Right ventricle myocardium superior (tissue), 1 donor: ENCODE measurements around the gene PRKACA. TPM values are rescaled to one million over a fixed set of nuclear protein-coding genes. Genes with fewer than 3 reads are reported as not detected.
"Not testable (repeated sequence)": the region's sequence is repeated elsewhere in the genome, so short reads cannot be mapped to it uniquely, and the experiment has no call there.

ENCODE experiments used
- ATAC-seq: fragments of 200-7000 bp; cut with Tn5 transposase; one replicate; pipeline ENCODE4 v1.9.1; 2020; ENCODE audit warnings: mild to moderate bottlenecking; ENCODE audit not compliant: poor library complexity
- DNase-seq: peaks from one replicate; pipeline ENCODE4 v3.0.0-alpha.2; 2020
- intact Hi-C: fragments of 100-400 bp; cut with DNase I; formaldehyde crosslinking; loops from one replicate; pipeline ENCODE4 v1.11.2; 2022
- total RNA-seq: library from RNA; stranded (reverse); fragmentation: NEBNext Ultra II Directional; extraction: Animal tissue kit (Norgen Biotek cat#: 25700); gene quantifications from one replicate; pipeline ENCODE4 v1.2.1, GENCODE V29; 2021
- donor health status: DM: no; HTN: yes; CAD: no; lungs with severe emphysema.

The PRKACA gene
- total RNA-seq, 1 donor from 2014 or later, result 460 TPM

- DNase-seq (peak; percentile 92), ATAC-seq (peak; percentile 73)
- intact Hi-C loops, result loop anchor here (5.0 kb wide), 1 partner anchor 198 kb away; no protein-coding TSS in a partner anchor
Measured at GRCh38 chr19:14149509-14149994, 32.0 kb upstream of the PRKACA start.

DNA sequence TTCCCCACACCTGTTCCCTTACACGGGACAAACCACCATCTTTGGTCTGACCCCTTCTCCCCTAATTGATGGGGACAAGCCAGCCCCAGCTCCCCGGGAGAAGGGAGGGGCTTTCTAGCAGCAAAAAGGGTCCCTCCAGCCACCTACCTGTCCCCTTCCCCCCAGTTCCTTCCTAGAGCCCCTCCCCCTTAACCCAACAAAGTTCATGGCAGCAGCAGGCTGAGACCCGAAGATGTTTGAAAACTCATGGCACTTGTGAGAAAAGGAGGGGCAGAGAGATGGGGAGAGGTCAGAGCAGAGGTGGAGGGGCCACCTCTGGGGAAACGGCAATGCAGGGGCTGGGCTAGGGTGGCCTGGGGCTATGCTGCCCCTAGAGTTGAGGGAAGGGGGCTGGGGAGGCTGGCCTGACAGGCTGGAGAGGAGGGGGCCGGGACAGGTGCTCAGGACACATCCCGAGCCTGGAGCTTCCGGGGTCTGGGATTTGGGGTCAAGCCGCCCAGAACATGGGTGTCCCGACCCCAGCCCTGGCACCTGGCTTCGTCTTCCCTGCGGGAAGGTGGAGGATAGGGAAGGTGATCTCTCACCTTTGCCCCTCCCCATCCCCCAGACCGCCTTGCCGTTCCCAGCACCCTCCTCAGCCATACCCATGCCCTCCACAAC lies 31.3 kb upstream of the PRKACA start:
- intact Hi-C loops, result loop anchor here (5.0 kb wide), 1 partner anchor 198 kb away; no protein-coding TSS in a partner anchor
- no peak for ATAC-seq
- no peak for DNase-seq

GRCh38 chr19:14147797-14148605 lies 30.4 kb upstream of the PRKACA start:
- peak; percentile 86 for ATAC-seq
- DNase-seq, result peak; percentile 85
- intact Hi-C loops, result loop anchor here (5.0 kb wide), 1 partner anchor 199 kb away; no protein-coding TSS in a partner anchor

DNA sequence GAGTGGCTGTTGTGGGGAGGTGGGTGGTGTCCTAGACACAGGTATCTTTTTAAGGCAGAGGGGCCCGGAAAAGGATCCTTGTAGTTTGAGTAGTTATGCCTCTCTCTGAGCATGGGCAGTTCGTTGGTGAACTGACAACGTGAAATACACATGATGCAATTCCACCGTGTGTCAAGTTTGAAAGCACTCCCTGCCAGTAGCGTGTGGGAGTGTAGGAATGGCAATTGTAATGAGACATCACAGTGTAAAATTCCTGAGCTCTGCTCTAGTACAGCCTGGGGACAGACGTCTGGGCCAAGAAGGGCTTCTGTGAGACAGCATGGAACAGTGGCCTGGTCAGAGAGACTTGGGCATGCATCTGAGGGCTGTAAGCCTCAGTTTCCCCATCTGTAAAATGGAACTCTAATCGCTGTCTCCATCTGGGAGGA lies 29.2 kb upstream of the PRKACA start:
- DNase-seq (no peak), ATAC-seq (no peak)
- intact Hi-C loops, result loop anchor here (5.0 kb wide), 1 partner anchor 200 kb away; no protein-coding TSS in a partner anchor

GRCh38 chr19:14146169-14146568 lies 28.6 kb upstream of the PRKACA start:
- not testable (repeated sequence) for ATAC-seq, DNase-seq
- intact Hi-C loops, result loop anchor here (5.0 kb wide), 1 partner anchor 201 kb away; no protein-coding TSS in a partner anchor

- no peak for ATAC-seq
- intact Hi-C loops, result loop anchor here (5.0 kb wide), 1 partner anchor 202 kb away; no protein-coding TSS in a partner anchor
- DNase-seq, result no peak
Measured at GRCh38 chr19:14145381-14145780, 27.8 kb upstream of the PRKACA start.

GRCh38 chr19:14142262-14143190 lies 25.0 kb upstream of the PRKACA start:
- no peak for ATAC-seq
- intact Hi-C loops, result no loop called here
- no peak for DNase-seq

GRCh38 chr19:14141041-14141440 lies 23.5 kb upstream of the PRKACA start:
- no peak for ATAC-seq
- no peak for DNase-seq
- intact Hi-C loops, result no loop called here

GRCh38 chr19:14139944-14140343 lies 22.4 kb upstream of the PRKACA start:
- intact Hi-C loops, result loop anchor here (10.0 kb wide), 1 partner anchor 65 kb away; the partner anchor contains the start of gene MISP3

GRCh38 chr19:14138576-14139265 lies 21.2 kb upstream of the PRKACA start:
- peak; percentile 9 for ATAC-seq
- DNase-seq, result peak; percentile 39
- intact Hi-C loops, result loop anchor here (10.0 kb wide), 1 partner anchor 64 kb away; the partner anchor contains the start of gene MISP3

More at GRCh38 chr19:14139944-14140343, 22.4 kb upstream of the PRKACA start:
- DNase-seq (peak; percentile 72), ATAC-seq (peak; percentile 4)

- peak; percentile 93 for ATAC-seq
- DNase-seq, result peak; percentile 99
- intact Hi-C loops, result loop anchor here (10.0 kb wide), 1 partner anchor 62 kb away; the partner anchor contains the start of gene MISP3
Measured at GRCh38 chr19:14136509-14137281, 19.1 kb upstream of the PRKACA start, which contains the start of gene ASF1B. Gene ASF1B, minus strand, starts transcription at chr19:14136589. Its CDS starts 133 bp downstream, at chr19:14136456.

DNA sequence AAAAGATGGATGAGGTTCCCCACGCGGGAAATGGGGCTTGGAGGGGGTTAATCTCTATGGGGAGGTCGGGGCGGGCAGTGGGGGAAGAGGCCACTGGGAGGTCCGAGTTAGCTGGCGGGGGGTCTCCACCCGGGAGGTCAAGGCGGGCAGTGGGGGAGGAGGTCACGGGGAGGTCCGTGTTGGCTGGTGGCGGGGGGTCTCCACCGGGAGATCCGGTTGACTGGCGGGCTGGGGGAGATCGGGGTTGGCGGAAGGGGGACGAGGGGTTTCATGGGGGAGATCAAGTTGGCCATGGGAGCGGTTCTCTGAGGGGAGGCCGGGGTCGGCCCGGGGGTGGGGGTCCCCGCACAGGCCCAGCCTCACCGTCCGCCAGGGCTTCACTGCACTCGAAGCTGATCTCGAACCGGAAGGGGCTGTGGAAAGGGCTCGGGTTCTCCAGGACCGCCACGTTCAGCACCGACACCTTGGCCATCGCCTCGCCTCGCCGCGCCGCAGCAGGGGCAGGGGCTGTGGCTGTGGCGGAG lies 18.5 kb upstream of the PRKACA start:
- ATAC-seq (no peak), DNase-seq (no peak)
- intact Hi-C loops, result loop anchor here (10.0 kb wide), 1 partner anchor 61 kb away; the partner anchor contains the start of gene MISP3

- DNase-seq (no peak), ATAC-seq (no peak)
- intact Hi-C loops, result loop anchor here (10.0 kb wide), 1 partner anchor 61 kb away; the partner anchor contains the start of gene MISP3
Measured at GRCh38 chr19:14135355-14135754, 17.8 kb upstream of the PRKACA start.

GRCh38 chr19:14127929-14128509 lies 10.5 kb upstream of the PRKACA start:
- ATAC-seq, result peak; percentile 92
- intact Hi-C loops, result no loop called here
- no peak for DNase-seq

- DNase-seq, result peak; percentile 73
- intact Hi-C loops, result no loop called here
- ATAC-seq, result peak; percentile 79
Measured at GRCh38 chr19:14127176-14127575, 9.6 kb upstream of the PRKACA start.

GRCh38 chr19:14122924-14123323 lies 5.4 kb upstream of the PRKACA start:
- no peak for DNase-seq
- no peak for ATAC-seq
- intact Hi-C loops, result no loop called here
